Smooth muscle cell (in vitro differentiated cells): ENCODE measurements around the gene MGAT4B. TPM values are rescaled to one million over a fixed set of nuclear protein-coding genes. Genes with fewer than 3 reads are reported as not detected.

Experiments used
- DNase-seq: peaks from one replicate; lab custom pipeline; 2025; ENCODE audit not compliant: unreplicated experiment; lab: John Stamatoyannopoulos, UW
- H2AFZ ChIP-seq: fragments of 200-600 bp; sonication (generic); 2 replicates; pipeline ENCODE4 v1.6.0; 2016; ENCODE audit warnings: antibody characterized with exemption, low read depth, mild to moderate bottlenecking
- H3F3A ChIP-seq: fragments of 200-600 bp; sonication (generic); 2 replicates; pipeline ENCODE4 v1.6.0; 2017; ENCODE audit warnings: antibody characterized with exemption, low read depth
- H3K27ac ChIP-seq: fragments of 200-600 bp; sonication (generic); 2 replicates; pipeline ENCODE4 v1.5.1; 2016; ENCODE audit warnings: low read depth, mild to moderate bottlenecking
- H3K27me3 ChIP-seq: fragments of 200-600 bp; sonication (generic); 2 replicates; pipeline ENCODE4 v1.6.1; 2016; ENCODE audit warnings: low read depth, mild to moderate bottlenecking
- H3K36me3 ChIP-seq: fragments of 200-600 bp; sonication (generic); 2 replicates; pipeline ENCODE4 v1.5.1; 2016; ENCODE audit warnings: low read depth
- H3K4me1 ChIP-seq: fragments of 200-600 bp; sonication (generic); 2 replicates; pipeline ENCODE4 v1.5.1; 2016; ENCODE audit warnings: low read depth
- H3K4me2 ChIP-seq: fragments of 200-600 bp; sonication (generic); 2 replicates; pipeline ENCODE4 v1.6.0; 2016; ENCODE audit warnings: mild to moderate bottlenecking
- H3K4me3 ChIP-seq: fragments of 200-600 bp; sonication (generic); 2 replicates; pipeline ENCODE4 v1.5.1; 2016; ENCODE audit warnings: mild to moderate bottlenecking
- H3K79me2 ChIP-seq: fragments of 200-600 bp; sonication (generic); 2 replicates; pipeline ENCODE4 v1.6.0; 2016; ENCODE audit warnings: low read depth, mild to moderate bottlenecking
- H3K9ac ChIP-seq: fragments of 200-600 bp; sonication (generic); 2 replicates; pipeline ENCODE4 v1.6.0; 2016; ENCODE audit warnings: low read depth
- H3K9me3 ChIP-seq: fragments of 200-600 bp; sonication (generic); replicated peaks from 2 replicates; pipeline ENCODE4 v1.5.1; 2016; ENCODE audit warnings: low read depth
- H4K20me1 ChIP-seq: fragments of 200-600 bp; sonication (generic); 2 replicates; pipeline ENCODE4 v1.6.0; 2016; ENCODE audit warnings: low read depth
- WGBS: methylation state at CpG from one replicate; pipeline ENCODE4 v1.1.7; 2016; ENCODE audit warnings: low lambda C conversion rate; 5-methylcytosine and 5-hydroxymethylcytosine counted together
- polyA plus RNA-seq: library from polyadenylated mRNA; unstranded; fragments of >200 nt; fragmentation: Nextera tagmentation; extraction: Ambion mirVana; gene quantifications from 2 replicates; pipeline ENCODE4 v1.2.1, GENCODE V29; 2016
- total RNA-seq: library from RNA; depleted of rRNA; stranded (reverse); fragments of >200 nt; gene quantifications from 2 replicates; pipeline ENCODE4 v1.2.3, GENCODE V29; 2014
- TF ChIP-seq, protein P1 (sequence below): fragments of 200-600 bp; sonication (generic); IDR thresholded peaks from 2 replicates; pipeline ENCODE4 v1.5.1; 2017; ENCODE audit warnings: borderline replicate concordance, mild to moderate bottlenecking, antibody characterized with exemption; ENCODE audit not compliant: insufficient read depth, poor library complexity, severe bottlenecking

MGAT4B gene
- total and polyA plus RNA-seq, 2 experiments from 2014 or later, result 60.0 to 121 TPM

- H3K4me3 ChIP-seq, result no peak overlapping the region
- TF ChIP-seq, protein P1, sequence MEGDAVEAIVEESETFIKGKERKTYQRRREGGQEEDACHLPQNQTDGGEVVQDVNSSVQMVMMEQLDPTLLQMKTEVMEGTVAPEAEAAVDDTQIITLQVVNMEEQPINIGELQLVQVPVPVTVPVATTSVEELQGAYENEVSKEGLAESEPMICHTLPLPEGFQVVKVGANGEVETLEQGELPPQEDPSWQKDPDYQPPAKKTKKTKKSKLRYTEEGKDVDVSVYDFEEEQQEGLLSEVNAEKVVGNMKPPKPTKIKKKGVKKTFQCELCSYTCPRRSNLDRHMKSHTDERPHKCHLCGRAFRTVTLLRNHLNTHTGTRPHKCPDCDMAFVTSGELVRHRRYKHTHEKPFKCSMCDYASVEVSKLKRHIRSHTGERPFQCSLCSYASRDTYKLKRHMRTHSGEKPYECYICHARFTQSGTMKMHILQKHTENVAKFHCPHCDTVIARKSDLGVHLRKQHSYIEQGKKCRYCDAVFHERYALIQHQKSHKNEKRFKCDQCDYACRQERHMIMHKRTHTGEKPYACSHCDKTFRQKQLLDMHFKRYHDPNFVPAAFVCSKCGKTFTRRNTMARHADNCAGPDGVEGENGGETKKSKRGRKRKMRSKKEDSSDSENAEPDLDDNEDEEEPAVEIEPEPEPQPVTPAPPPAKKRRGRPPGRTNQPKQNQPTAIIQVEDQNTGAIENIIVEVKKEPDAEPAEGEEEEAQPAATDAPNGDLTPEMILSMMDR, result no peak
- H2AFZ ChIP-seq, result no peak overlapping the region
- H3F3A ChIP-seq, result no peaks in the 10 kb centered on the region
- H3K4me2 ChIP-seq, result no peak overlapping the region
- no peak overlapping the region for H3K27ac ChIP-seq
- H3K9ac ChIP-seq, result no peak overlapping the region
- no peaks in the 10 kb centered on the region for H3K36me3 ChIP-seq
- H3K27me3 ChIP-seq, result no peaks in the 10 kb centered on the region
- H3K79me2 ChIP-seq, result no peaks in the 10 kb centered on the region
- peaks cover 4% of the 10 kb centered on the region for H3K4me1 ChIP-seq
- no peaks in the 10 kb centered on the region for H4K20me1 ChIP-seq
- no peaks in the 10 kb centered on the region for H3K9me3 ChIP-seq
- WGBS, result 91% methylated on average over 3 of the region's 3 CpGs
- no peak for DNase-seq
These were observed 12.5 kb downstream of the MGAT4B start for GRCh38 chr5:179794171-179794570.

DNA sequence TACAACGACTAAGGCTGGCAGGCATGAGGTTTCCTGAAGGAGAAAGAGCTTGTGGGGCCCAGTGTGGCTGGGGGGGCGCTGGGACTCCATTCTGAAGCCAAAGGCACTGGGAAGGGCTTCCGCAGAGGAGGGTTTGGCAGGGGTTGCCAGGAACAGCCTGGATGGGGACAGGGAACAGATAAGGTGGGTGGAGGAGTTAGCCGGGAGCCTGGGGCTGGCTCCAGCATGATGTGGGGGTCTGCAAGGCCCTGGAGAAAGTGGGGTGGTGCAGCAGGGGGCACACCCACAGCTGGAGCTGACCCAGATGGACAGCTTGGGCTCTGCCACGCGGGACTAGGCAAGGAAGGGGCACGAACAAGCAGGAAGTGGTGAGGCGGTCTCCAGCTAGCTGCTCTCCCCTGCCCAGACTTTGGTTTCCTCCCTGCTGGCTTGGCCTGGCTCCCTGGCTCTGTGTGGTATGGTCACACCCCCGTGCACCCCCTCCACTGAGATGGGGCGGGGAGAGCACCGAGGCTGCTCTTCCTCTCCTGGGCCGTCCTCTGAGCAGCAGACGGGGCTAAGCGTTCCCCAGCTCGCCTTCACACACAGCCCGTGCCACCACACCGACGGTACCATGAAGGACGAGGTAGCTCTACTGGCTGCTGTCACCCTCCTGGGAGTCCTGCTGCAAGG lies 13.1 kb downstream of the MGAT4B start, which contains the start of gene LTC4S:
LTC4S (plus strand) TSS at position 519 of the 672 bp plus-strand sequence; CDS start at position 614, 95 bp downstream.
- no peaks in the 10 kb centered on the region for H3K36me3 ChIP-seq

GRCh38 chr5:179792612-179793467 lies 13.8 kb downstream of the MGAT4B start:
- WGBS, result 97% methylated on average over 21 of the region's 24 CpGs
- no peak overlapping the region for H3K27ac ChIP-seq
- H3K4me3 ChIP-seq, result no peak overlapping the region
- H4K20me1 ChIP-seq, result no peaks in the 10 kb centered on the region
- peaks cover 4% of the 10 kb centered on the region for H3K4me1 ChIP-seq
- H3K9me3 ChIP-seq, result no peaks in the 10 kb centered on the region
- H2AFZ ChIP-seq, result no peak overlapping the region
- H3K79me2 ChIP-seq, result no peaks in the 10 kb centered on the region
- no peak overlapping the region for H3K9ac ChIP-seq
- no peaks in the 10 kb centered on the region for H3K36me3 ChIP-seq
- TF ChIP-seq, protein P1, result no peak
- no peak for DNase-seq
- H3K27me3 ChIP-seq, result no peaks in the 10 kb centered on the region
- no peaks in the 10 kb centered on the region for H3F3A ChIP-seq
- no peak overlapping the region for H3K4me2 ChIP-seq

More for the DNA sequence above, 13.1 kb downstream of the MGAT4B start, which contains the start of gene LTC4S:
- Histone ChIP-seq H3K4me1 (peaks cover 4% of the 10 kb centered on the region), H3F3A (no peaks in the 10 kb centered on the region), H3K9me3 (no peaks in the 10 kb centered on the region), H3K9ac (no peak within 1 kb of the TSS), H3K27ac (no peak within 1 kb of the TSS), H3K4me2 (no peak within 1 kb of the TSS), H3K4me3 (no peak within 1 kb of the TSS), H3K27me3 (no peaks in the 10 kb centered on the region), H2AFZ (no peak within 1 kb of the TSS), H3K79me2 (no peaks in the 10 kb centered on the region), H4K20me1 (no peaks in the 10 kb centered on the region)
- TF ChIP-seq, protein P1, result no peak
- DNase-seq, result no peak
- 91% methylated on average over 18 of the region's 19 CpGs for WGBS
